C4-2B (cell line): ENCODE results near the gene EEF1A2.

Source experiments
- CTCF ChIP-seq: fragments of 450-650 bp; conservative IDR thresholded peaks from 2 replicates; pipeline ENCODE4 v1.5.1; 2017; ENCODE audit warnings: mild to moderate bottlenecking
- ZFX ChIP-seq: fragments of 450-650 bp; IDR thresholded peaks from 2 replicates; pipeline ENCODE4 v1.6.1; 2017

- TF ChIP-seq CTCF (no peak), ZFX (no peak)
Observed at GRCh38 chr20:63448031-63448430, 50.9 kb downstream of the EEF1A2 start.
